Measurements from ENCODE around the gene TM4SF5.
A peak's percentile ranks its signal among the peaks of the same experiment; 100 is the strongest.
"Not testable (repeated sequence)": the region's sequence is repeated elsewhere in the genome, so short reads cannot be mapped to it uniquely, and the experiment has no call there.

Gene TM4SF5

DNA sequence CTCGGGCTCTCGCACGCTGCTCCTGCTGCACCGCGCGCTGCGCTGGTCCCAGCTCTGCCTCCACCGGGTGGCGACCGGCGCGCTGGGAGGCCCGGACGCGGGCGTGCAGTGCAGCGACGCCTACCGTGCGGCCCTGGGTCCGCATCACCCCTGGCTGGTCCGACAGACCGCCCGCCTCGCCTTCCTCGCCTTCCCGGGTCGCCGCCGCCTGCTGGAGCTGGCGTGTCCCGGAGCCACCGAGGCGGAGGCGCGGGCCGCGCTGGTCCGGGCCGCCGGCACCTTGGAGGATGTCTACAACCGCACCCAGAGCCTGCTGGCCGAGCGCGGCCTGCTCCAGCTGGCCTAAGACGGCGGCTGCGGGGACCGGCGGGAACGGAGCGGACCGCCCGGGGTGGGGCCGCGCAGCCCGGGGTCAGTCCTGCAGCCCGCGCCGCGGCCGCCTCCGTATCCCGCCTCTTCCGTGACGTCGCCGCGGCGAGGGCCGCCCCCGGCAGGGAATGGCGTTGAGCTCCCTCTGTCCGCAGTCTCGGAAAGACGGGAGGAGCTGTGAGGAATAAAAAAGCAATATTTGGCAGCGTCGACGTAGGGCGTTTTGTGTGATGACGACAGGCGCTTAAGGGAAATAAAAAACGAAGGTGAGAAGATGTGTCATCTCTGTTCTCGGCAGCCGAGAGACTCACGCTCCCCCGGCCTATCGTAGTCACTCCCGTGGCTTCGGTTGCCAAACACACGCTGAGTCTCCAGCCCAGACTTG lies 18.4 kb downstream of the TM4SF5 start:
- peak; percentile 54 to 62 (median 57) for DNase-seq (ENCODE audit: low read depth in 3 of 3)

DNA sequence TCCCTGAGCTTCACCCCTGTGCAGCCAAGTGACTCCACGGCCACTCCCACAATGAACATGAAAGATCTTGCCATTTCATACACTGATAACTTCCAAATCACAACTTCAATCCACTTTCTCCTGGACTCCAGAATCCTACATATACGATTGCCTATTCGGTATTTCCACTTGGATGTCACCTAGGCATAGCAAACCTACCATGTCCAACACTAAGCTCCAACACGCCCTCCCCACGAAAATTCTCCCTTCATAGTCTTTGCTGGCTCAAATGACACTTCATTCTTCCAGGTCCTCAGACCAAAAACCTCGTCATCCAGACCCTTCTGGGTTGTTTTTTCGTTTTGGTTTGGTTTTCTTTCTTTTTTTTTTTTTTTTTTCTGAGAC lies 19.0 kb downstream of the TM4SF5 start:
- no peak for DNase-seq (ENCODE audit: low read depth in 3 of 3)

DNA sequence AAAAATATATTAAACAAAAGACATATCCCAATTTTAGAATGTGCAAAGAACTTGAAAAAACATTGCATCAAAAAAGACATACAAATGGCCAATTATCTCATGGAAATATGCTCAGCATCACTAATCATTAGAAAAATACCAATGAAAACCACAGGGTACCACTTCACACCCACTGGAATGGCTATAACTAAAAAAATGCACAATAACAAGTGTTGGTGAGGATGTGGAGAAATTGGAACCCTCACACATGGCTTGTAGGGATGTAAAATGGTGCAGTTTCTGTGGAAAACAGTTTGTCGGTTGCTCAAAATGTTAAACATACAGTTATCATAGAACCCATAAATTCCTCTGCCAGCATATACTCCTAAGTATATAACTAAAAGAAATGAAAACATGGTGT lies 23.5 kb downstream of the TM4SF5 start:
- DNase-seq (ENCODE audit: low read depth in 3 of 3), result no peak

DNA sequence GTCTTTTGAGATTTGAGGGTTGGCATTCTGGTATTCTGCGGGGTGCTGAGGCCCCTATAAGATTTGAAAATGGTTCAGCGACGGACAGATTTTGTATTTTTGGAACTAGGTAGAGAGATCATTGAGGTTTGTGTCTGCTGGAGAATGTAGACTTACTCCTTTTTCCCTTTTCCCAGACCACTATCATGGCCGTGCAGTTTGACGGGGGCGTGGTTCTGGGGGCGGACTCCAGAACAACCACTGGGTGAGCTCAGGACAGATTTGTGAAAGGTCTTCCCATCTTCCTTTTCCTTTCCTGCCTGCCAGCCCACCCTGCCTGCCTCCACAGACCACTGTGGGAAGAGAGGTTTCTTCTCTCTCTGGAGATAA lies 24.9 kb downstream of the TM4SF5 start:
- no peak for DNase-seq (ENCODE audit: low read depth in 3 of 3)

DNA sequence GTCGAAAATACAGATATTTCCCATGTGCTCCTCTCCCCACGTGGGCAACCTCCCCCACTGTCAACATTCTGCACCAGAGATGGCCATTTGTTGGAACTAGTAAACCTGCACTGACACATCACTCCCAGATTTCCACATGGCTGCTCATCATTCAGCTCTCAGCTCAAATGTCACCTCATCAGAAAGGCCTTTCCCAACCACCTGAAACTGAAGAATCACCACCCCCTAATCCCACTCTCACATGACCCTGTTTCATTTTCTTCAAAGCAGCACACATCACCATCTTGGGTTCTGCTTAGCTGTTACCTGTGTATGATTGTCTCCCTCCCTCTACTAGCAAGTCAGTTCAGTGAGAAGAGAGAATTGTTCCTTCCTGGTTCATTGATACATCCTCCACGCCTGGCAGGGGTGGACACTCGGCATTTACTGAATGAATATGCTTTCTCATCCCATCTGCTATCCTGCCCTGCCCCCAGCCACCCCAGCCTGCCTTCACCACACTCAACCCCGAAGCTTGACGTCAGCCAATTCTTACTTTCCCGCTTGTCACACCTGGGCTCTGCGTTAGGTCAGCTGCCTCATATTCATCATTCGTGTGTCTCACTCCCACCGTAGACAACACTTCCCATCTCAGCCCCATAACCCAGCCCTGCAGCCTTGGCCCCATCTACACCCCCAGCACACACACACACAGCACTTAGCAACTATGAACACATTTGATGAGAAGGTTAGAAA lies 28.9 kb downstream of the TM4SF5 start:
- no peak for DNase-seq (ENCODE audit: low read depth in 3 of 3)

DNA sequence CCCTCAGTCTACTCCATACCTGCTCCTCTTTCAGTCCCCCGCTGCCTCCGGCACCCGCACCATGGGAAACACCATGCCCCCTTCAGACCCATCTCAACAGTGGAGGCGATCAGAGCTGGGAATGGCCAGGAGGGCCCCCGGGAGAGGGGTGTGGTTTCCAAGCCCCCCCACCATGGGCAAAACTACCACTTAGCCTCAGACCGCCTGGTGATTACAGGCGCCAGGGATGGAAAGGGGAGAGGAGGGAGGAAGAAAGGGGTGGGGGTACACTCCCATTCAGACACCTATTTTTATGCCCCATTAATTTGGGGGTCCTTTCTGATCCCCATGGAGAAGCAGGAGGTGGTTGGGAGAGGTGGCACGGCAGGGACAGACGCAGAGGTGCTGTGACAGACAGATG lies 30.5 kb downstream of the TM4SF5 start, which contains the start of gene C17orf114:
Gene C17orf114 (minus strand): TSS at position 101 of the 400 bp plus-strand sequence.
- DNase-seq (ENCODE audit: low read depth in 3 of 3), result no peak

DNA sequence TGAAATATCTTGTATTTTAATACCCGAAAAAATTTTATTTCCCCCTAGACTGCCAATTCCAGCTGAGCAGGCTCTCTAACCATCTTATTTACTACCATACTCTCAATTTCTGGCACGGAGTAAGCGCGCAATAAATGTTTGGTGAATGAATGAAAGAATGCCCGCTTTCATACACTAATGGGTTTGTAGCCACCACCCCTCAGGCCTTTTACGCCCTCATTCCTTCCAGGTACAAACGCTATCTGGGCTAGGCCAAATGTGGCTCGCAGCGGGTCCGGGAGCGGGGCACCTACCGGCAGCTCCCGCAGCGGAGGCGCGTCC lies 34.7 kb downstream of the TM4SF5 start:
- DNase-seq (ENCODE audit: low read depth in 3 of 3), result no peak

DNA sequence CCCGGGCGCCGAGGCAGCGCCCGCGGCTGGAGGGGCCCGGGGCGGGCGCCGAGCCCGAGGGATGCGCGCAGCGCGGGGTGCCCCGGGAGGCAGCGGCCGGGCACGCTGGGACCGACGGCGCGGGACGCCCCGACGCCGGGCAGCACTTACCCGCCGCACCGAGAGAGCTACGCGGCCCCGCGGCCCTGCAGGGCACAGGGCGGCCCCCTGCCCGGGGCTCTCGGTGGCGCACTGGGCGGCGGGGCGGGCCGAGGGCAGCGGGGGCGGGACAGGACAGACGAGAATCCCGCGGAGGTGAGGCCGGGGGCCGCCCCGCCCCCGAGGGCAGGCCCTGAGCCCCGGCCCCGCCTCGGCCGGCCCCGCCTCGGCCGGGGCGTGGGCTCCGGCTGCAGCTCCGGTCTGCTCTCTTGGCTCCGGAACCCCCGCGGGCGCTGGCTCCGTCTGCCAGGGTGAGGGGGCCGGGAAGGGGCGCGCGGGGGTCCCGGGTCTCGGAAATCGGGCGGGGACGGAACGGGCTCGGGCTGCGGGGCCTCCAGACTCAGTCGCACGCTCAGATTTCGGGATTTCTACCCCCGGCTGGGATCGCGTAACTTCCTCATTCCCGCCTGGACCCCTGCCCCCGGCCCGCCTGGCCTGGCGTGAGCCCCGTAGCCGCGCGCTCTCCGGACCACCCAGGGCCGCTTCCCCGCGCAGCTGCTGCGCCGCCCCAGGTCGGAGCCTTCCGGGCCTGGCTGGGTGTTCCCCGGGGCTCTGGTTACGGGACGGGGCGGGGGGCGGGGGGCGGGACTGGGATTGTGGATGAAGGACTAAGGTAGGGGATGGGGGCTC lies 35.3 kb downstream of the TM4SF5 start, which contains the start of gene PLD2:
Gene PLD2 (plus strand): TSS at position 376 of the 828 bp plus-strand sequence. CDS start 621 bp downstream, outside the sequence.
- DNase-seq (ENCODE audit: low read depth in 3 of 3), result peak; percentile 66 to 77 (median 74)

DNA sequence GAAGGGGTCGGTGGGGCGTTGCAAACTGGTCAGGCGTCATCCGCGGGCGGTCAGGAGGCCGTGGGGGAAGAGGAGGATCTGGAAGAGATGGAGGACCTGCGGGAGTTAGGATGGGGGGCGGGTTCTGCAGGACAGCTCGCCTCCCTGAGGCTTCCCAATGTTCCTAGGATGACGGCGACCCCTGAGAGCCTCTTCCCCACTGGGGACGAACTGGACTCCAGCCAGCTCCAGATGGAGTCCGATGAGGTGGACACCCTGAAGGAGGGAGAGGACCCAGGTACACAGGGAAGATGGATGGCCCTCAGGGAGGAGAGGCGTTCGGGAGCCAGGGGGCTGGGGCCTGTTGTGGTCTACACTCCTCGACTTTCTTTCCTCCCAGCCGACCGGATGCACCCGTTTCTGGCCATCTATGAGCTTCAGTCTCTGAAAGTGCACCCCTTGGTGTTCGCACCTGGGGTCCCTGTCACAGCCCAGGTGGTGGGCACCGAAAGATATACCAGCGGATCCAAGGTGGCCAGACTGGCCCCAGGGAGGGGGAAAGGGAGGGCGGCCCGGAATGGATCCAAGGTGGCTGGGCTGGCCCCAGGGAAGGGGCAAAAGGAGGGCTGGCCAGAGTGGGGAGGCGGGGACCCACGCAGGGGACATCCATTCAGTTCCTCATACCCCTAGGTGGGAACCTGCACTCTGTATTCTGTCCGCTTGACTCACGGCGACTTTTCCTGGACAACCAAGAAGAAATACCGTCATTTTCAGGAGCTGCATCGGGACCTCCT lies 36.1 kb downstream of the TM4SF5 start:
- no peak for DNase-seq (ENCODE audit: low read depth in 3 of 3)

DNA sequence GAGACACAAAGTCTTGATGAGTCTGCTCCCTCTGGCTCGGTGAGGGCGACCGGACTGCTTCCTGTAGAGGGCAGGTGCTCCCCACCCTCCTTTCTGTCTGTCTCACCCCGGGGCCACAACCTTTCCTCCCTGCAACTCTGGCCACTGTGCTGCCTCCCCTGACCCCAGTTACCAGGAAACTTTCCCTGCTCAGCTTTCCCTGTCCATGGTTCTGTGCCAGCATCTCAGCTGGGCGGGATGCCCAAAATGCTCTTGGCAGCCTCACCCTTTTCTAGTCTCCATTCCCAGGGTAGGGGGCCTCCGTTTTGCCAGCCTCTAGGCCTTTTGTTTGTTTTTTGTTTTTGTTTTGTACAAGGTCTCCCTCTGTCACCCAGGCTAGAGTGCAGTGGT lies 36.7 kb downstream of the TM4SF5 start:
- DNase-seq (ENCODE audit: low read depth in 3 of 3), result no peak

DNA sequence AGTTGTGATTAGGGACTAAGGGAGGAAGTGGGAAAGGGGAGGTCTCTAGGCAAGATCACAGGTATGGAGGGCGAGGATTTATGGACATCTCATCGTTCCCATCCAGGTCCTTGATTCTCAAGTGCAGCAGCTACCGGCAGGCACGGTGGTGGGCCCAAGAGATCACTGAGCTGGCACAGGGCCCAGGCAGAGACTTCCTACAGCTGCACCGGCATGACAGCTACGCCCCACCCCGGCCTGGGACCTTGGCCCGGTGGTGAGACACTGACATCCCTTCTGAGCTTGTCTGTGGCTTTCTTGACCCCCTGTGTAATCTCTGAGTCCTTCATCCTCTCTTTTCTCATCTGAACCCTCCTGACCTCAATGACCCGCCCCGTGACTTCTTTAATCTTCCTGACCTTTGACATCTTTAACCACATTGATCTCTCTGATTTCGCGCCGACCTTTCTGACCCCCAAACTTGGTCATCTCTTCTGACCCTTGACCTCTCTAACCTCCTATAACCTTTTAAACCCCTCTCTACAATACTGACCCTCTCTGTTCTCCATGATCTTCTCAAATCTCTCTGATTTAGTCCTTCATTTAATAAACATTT lies 39.1 kb downstream of the TM4SF5 start:
- no peak for DNase-seq (ENCODE audit: low read depth in 3 of 3)

DNA sequence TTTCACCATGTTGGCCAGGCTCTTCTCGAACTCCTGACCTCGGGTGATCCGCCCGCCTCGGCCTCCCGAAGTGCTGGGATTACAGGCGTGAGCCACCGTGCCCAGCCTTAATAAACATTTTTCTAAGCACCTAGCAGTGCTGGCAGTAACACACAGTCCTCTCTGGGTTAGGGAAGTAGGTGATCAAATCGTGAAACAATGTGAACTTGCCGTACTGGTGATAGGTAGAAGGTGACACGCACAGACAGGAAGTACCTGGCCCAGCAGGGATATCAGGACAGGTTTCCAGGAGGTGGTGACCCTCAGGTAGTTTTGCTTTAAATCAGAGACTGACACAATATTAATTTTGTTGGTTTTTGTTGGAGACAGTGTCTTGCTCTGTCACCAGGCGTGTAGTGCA lies 39.8 kb downstream of the TM4SF5 start:
- DNase-seq (ENCODE audit: low read depth in 3 of 3), result no peak

DNA sequence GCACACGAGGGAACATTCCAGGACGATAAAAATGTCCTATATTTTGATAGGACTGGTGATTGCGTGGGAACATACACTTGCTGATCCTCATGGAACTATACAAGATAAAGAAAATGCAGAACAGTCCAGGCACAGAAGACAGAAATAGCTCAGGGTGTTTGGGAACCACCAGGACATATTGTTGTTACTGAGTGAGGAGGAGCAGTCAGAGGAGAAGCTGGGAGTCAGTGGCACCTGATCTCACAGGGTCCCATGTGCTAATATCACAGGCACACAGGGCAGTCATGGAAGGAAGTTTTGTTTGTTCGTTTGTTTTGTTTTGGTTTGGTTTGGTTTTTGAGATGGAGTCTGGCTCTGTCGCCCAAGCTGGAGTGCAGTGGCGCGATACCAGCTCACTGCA lies 41.0 kb downstream of the TM4SF5 start:
- no peak for DNase-seq (ENCODE audit: low read depth in 3 of 3)

DNA sequence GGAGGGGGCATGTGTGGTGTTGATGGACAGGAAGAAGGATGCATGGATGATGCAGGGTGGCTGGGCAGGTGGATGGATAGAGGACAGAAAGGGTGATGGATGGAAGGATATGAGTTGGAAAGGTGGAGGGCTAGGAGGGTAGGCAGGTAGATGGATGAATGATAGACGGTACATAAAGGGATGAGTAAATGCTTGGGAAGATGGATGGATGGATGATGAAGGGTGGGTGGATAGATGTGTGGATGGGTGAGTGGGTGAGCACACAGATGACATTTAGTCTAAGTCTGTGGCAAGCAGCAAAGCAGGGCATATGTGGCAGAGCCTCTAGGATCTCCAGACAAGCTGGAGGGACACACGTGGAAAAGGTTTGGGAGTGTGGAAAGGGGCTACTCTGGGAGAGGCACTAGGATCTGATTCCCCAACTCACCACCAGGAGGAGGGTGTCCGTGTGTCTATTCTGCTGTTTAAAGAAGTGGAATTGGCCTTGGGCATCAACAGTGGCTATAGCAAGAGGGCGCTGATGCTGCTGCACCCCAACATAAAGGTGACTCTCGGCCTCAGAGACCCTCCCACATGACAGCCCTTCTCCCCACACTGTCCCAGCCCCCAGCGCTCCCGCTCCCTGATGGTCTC lies 43.5 kb downstream of the TM4SF5 start:
- DNase-seq (ENCODE audit: low read depth in 3 of 3), result no peak

DNA sequence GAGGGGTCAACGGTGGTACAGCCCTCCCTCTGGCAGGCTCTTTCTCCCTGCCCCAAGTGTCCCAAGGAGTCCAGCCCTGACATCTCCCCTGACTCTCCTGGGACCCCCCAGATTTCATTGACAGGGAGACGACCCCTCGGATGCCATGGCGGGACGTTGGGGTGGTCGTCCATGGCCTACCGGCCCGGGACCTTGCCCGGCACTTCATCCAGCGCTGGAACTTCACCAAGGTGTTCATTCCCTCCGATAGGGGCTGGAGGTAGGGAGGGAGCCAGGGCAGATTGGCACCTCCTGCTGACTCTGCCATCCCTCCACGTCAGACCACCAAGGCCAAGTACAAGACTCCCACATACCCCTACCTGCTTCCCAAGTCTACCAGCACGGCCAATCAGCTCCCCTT lies 45.1 kb downstream of the TM4SF5 start:
- DNase-seq (ENCODE audit: low read depth in 3 of 3), result no peak

DNA sequence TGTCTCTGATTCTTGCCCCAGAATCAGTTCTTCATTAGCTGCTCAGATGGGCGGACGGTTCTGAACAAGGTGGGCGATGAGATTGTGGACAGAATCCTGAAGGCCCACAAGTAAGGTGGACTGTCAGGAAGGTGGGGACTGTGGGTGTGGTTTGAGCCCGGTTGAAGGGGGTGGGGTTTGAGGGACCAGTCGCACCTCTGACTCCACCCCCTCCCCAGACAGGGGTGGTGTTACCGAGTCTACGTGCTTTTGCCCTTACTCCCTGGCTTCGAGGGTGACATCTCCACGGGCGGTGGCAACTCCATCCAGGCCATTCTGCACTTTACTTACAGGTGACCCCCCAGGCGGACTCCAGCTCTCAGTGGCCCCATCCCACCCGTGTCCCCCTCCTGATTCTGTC lies 46.6 kb downstream of the TM4SF5 start:
- no peak for DNase-seq (ENCODE audit: low read depth in 3 of 3)

DNA sequence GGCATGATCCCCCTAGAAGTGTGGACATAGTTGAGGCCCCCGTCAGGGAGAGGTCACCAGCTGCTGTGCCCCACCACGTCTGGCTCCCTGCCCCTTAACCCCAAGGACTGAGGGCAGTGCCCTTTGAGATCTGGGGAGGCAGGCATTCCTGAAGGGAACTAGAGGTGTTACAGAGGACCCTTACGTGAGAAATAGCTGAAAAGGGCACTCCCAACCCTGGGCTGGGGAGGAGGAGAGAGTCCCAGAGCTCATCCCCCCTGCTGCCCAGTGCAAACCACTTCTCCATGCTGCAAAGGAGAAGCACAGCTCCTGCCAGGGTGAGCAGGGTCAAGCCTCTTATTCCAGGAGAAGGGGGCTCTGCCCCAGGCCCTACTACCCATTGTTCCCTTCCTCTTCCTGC lies 51.1 kb downstream of the TM4SF5 start:
- no peak for DNase-seq (ENCODE audit: low read depth in 3 of 3)

DNA sequence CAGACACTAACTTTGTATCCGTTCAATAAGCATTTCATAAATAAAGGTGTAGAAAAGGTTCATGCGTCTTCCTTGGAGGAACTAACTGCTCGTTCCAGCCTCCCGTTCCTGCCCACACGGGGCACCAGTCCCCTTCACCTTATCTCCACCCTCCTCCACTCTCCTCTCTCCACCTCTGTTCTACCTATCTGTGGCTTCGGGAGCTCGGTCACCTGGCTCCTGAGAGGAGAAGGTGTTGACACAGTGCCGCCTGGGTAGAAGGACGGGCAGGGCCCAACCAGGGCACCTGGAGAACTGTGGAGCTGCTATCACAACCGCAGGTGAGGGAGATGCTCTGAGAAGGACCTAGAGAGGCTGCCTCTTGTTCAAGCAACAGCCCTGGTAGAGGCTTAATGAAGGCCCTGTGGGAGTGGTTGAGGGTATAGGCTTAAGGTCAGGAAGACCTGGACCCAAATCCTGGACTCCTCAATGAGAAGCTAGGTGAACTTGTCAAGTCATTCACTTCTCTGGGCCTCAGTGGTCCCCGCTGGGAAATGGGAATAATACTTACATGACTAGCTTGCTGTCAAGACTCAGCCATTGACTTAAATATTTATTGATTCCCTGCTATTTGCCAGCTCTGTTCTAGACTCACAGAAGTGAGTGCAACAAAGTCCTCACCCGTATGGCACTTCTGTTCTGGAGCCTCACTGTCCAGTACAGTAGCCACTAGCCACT lies 51.8 kb downstream of the TM4SF5 start:
- DNase-seq (ENCODE audit: low read depth in 3 of 3), result no peak

DNA sequence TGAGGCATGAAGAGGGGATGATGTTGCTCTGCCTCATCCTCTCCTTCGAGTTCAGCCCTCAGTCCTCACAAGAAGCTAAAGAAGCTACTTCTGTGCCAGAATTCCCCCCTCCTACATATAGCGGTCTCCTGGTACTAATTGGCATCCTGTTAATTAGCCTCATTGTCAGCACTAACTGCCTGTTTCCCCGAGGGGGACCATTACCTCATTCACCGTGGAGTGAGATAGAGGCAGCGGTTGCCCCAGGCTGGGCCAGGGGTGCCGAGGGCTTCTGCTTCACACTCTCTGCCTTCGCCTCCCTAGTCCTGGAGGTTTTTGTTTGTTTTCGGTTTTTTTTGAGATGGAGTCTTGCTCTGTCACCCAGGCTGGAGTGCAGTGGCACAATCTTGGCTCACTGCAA lies 55.7 kb downstream of the TM4SF5 start:
- DNase-seq (ENCODE audit: low read depth in 3 of 3), result no peak

DNA sequence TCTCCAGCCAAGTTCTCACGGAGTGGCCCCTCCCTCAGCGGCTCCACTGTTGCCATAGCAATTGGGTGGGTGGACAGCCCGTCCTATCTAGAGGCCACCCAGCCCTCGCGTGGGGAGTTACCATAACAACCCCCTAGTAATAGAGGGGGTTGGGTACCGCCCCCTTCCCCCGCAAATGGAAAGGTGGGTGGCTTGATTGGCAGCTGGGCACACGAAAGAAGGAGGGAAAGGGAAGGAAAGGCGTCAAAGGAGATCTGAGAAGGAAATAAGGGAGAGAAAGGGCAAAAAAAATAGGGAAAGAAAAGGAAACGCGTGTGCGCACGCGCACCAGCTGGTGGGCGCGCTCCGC lies 61.1 kb downstream of the TM4SF5 start:
- DNase-seq (ENCODE audit: low read depth in 3 of 3), result not testable (repeated sequence)

Data from stimulated activated CD4-positive, alpha-beta T cell treated with anti-CD3 and anti-CD28 coated beads, TNF-alpha, amount 100 ng/mL, for 4 hours (primary cell).